ENCODE data around the gene ERO1B.
A peak's percentile ranks its signal among the peaks of the same experiment; 100 is the strongest.
"Not testable (repeated sequence)": the region's sequence is repeated elsewhere in the genome, so short reads cannot be mapped to it uniquely, and the experiment has no call there.

The ERO1B gene

DNA sequence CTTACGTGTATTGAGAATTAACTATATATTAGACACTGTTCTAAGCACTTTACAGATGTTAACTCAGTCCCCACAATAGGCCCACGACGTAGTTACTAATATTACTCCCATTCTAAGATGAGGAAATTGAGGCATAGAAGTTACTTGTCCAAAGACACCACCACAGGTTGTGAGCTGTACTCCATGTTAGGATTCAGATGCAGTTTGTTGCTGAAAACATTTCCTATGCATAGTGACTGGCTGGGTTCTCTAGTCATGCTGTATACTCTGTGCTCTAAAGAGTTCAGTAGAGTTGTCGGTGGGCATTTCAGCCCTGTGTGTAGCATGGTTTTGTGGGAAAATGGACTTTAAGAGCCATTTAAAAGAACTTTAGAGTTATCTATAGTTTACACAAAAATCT, 74.2 kb downstream of the ERO1B start:
- H3K27me3 ChIP-seq (replicated peaks; ENCODE audit: control insufficient read depth, insufficient read depth, low read length) = no peaks in the 10 kb centered on the region
- no peaks in the 10 kb centered on the region for H3K9me3 ChIP-seq (ENCODE audit: control insufficient read depth, low read length)

DNA sequence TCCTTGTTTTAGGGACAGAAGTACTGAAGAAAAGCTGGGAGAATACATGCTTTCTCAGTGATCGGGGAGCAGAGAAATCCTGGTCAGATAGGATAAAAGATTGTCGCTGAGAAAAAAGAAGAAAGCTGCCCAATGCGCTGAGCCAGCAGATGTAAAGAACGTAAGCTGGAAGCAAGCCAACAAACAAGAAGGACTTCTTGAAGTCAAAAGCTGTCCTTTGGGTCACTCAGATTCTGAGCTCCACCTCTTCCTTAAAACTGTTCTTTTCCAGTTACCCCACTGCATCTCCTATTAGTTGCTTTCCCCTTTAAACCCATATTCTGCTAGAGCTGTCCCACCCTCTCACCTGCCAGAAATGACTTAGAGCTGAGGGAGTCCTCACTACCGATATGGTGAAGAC, 74.6 kb downstream of the ERO1B start:
- no peak overlapping the region for H3K9ac ChIP-seq (ENCODE audit: low read length)
- H3K4me1 ChIP-seq (ENCODE audit: control insufficient read depth, insufficient read depth, low read length) = peaks cover 4% of the 10 kb centered on the region
- H3K4me3 ChIP-seq (ENCODE audit: low read length) = no peak overlapping the region
- H3K27me3 ChIP-seq (replicated peaks; ENCODE audit: control insufficient read depth, insufficient read depth, low read length) = no peaks in the 10 kb centered on the region
- DNase-seq (ENCODE audit: low read depth) = no peak
- H3K36me3 ChIP-seq (ENCODE audit: control insufficient read depth, insufficient read depth, low read length, severe bottlenecking) = peaks cover 18% of the 10 kb centered on the region
- H3K9me3 ChIP-seq (ENCODE audit: control insufficient read depth, low read length) = no peaks in the 10 kb centered on the region

More for the DNA sequence above, 74.2 kb downstream of the ERO1B start:
- DNase-seq (ENCODE audit: low read depth) = no peak
- peaks cover 4% of the 10 kb centered on the region for H3K4me1 ChIP-seq (ENCODE audit: control insufficient read depth, insufficient read depth, low read length)
- no peak overlapping the region for H3K9ac ChIP-seq (ENCODE audit: low read length)
- peaks cover 13% of the 10 kb centered on the region for H3K36me3 ChIP-seq (ENCODE audit: control insufficient read depth, insufficient read depth, low read length, severe bottlenecking)
- no peak overlapping the region for H3K4me3 ChIP-seq (ENCODE audit: low read length)

DNA sequence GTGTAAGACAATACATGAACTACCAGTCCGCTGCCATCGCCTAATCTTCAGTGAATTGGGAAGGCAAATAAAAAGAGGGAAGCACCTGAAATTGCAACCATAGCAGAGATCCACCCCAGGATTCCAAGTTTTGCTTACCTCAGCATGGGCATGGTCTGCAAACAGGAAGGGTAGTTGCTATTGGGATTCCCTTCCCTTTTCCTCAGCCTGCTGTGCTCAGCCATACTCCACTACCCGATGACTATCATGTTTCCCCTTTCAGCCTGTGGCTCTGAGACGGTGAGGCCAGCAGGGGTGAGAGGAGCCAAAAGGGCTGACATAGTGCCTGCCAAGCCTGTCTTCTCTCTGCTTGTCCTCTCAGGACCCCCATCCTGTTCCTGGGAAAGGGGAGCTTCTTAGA, 75.2 kb downstream of the ERO1B start:
- Histone ChIP-seq H3K4me3 (ENCODE audit: low read length) (no peak overlapping the region), H3K36me3 (ENCODE audit: control insufficient read depth, insufficient read depth, low read length, severe bottlenecking) (peaks cover 18% of the 10 kb centered on the region), H3K27me3 (replicated peaks; ENCODE audit: control insufficient read depth, insufficient read depth, low read length) (no peaks in the 10 kb centered on the region), H3K9me3 (ENCODE audit: control insufficient read depth, low read length) (peaks cover 4% of the 10 kb centered on the region), H3K4me1 (ENCODE audit: control insufficient read depth, insufficient read depth, low read length) (peaks cover 4% of the 10 kb centered on the region), H3K9ac (ENCODE audit: low read length) (no peak overlapping the region)
- no peak for DNase-seq (ENCODE audit: low read depth)

DNA sequence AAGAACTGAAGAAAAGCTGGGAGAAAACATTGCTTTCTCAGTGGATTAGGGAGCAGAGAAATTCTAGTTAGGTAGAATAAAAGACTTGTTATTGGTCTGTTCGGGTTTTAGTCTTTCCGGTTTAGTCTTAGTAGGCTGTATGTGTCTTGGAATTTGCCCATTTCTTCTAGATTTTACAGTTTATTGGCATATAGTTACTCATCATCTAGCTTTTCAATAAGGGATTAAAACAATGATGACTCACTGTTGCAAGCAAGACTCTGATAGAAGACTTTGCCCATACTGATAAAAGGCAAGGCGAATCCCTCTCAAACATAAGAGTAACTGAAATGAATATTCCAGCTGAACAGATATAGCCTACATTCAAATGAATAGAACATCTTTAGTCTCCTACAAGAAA, 77.1 kb downstream of the ERO1B start:
- H3K4me1 ChIP-seq (ENCODE audit: control insufficient read depth, insufficient read depth, low read length) = peaks cover 4% of the 10 kb centered on the region
- H3K9me3 ChIP-seq (ENCODE audit: control insufficient read depth, low read length) = peaks cover 16% of the 10 kb centered on the region
- no peak overlapping the region for H3K4me3 ChIP-seq (ENCODE audit: low read length)
- DNase-seq (ENCODE audit: low read depth) = no peak
- no peak overlapping the region for H3K9ac ChIP-seq (ENCODE audit: low read length)
- no peaks in the 10 kb centered on the region for H3K27me3 ChIP-seq (replicated peaks; ENCODE audit: control insufficient read depth, insufficient read depth, low read length)
- H3K36me3 ChIP-seq (ENCODE audit: control insufficient read depth, insufficient read depth, low read length, severe bottlenecking) = peaks cover 25% of the 10 kb centered on the region

DNA sequence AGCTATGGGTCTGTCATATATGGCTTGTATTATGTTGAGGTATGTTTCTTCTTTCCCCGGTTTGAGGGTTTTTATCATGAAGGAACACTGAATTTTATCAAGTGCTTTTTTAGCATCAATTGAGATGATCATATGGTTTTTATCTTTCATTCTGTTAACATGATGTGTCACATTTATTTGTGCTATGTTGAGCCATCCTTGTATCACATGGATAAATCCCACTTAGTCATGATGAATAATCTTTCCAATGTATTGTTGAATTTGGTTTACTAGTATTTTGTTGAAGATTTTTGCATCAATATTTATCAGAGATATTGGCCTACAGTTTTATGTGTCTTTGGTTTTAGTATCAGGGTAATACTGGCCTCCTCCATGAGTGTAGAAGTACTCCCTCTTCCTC, 77.7 kb downstream of the ERO1B start:
- Histone ChIP-seq H3K36me3 (ENCODE audit: control insufficient read depth, insufficient read depth, low read length, severe bottlenecking) (peaks cover 21% of the 10 kb centered on the region), H3K4me3 (ENCODE audit: low read length) (no peak overlapping the region), H3K4me1 (ENCODE audit: control insufficient read depth, insufficient read depth, low read length) (peaks cover 4% of the 10 kb centered on the region), H3K9me3 (ENCODE audit: control insufficient read depth, low read length) (peaks cover 16% of the 10 kb centered on the region), H3K27me3 (replicated peaks; ENCODE audit: control insufficient read depth, insufficient read depth, low read length) (no peaks in the 10 kb centered on the region), H3K9ac (ENCODE audit: low read length) (no peak overlapping the region)
- DNase-seq (ENCODE audit: low read depth) = no peak

DNA sequence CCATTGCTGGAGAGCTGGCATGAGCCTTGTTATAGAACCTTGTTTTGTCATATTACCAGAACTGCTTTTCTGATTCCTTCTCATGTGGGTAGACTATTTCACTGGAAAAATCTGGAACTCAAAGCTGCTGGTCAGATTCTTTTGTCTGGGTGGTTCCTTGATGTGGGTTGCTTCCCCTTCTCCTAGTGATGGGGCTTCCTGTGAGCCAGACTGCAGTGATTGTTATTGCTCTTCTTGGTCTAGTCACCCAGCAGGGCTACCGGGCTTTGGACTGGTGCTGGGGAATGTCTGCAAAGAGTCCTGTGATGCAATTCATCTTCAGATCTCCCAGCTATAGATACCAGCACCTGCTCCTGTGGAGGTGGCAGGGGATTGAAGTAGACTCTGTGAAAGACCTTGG, 80.0 kb downstream of the ERO1B start:
- Histone ChIP-seq H3K9ac (ENCODE audit: low read length) (no peak overlapping the region), H3K27me3 (replicated peaks; ENCODE audit: control insufficient read depth, insufficient read depth, low read length) (no peaks in the 10 kb centered on the region), H3K9me3 (ENCODE audit: control insufficient read depth, low read length) (peaks cover 16% of the 10 kb centered on the region), H3K4me1 (ENCODE audit: control insufficient read depth, insufficient read depth, low read length) (peaks cover 4% of the 10 kb centered on the region), H3K4me3 (ENCODE audit: low read length) (no peak overlapping the region), H3K36me3 (ENCODE audit: control insufficient read depth, insufficient read depth, low read length, severe bottlenecking) (peaks cover 21% of the 10 kb centered on the region)
- no peak for DNase-seq (ENCODE audit: low read depth)

DNA sequence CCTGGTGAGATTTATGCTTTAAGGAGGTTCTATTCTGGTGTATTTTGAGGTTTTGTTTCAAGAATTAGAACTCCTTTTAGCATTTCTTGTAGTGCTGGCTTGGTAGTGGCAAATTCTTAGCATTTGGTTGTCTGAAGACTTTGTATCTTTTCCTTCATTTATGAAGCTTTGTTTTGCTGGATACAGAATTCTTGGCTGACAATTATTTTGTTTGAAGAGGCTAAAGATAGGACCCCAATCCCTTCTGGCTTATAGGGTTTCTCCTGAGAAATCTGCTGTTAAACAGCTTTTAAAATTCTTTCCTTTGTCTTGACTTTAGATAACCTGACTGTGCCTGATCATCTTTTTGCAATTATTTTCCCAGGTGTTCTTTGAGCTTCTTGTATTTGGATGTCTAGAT, 80.8 kb downstream of the ERO1B start:
- peaks cover 4% of the 10 kb centered on the region for H3K4me1 ChIP-seq (ENCODE audit: control insufficient read depth, insufficient read depth, low read length)
- no peak overlapping the region for H3K9ac ChIP-seq (ENCODE audit: low read length)
- H3K4me3 ChIP-seq (ENCODE audit: low read length) = no peak overlapping the region
- no peaks in the 10 kb centered on the region for H3K27me3 ChIP-seq (replicated peaks; ENCODE audit: control insufficient read depth, insufficient read depth, low read length)
- H3K36me3 ChIP-seq (ENCODE audit: control insufficient read depth, insufficient read depth, low read length, severe bottlenecking) = peaks cover 13% of the 10 kb centered on the region
- DNase-seq (ENCODE audit: low read depth) = no peak
- peaks cover 16% of the 10 kb centered on the region for H3K9me3 ChIP-seq (ENCODE audit: control insufficient read depth, low read length)

DNA sequence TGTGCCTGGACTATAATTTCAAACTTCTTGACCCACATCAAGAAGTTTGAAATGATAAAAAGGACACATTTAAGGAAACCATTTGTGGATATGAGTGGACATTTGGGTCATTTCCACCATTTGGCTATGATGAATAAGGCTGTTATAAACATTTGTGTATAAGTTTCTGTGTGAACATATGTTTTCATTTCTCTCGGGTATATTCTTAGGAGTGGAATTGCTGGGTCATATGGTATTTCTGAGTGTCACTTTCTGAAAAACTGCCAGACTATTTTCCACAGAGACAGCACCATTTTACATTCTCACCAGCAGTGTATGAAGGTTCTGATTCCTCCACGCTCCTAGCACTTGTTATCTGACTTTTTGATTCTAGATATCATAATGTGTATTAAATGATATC, 88.6 kb downstream of the ERO1B start:
- no peak overlapping the region for H3K4me3 ChIP-seq (ENCODE audit: low read length)
- no peaks in the 10 kb centered on the region for H3K9me3 ChIP-seq (ENCODE audit: control insufficient read depth, low read length)
- no peaks in the 10 kb centered on the region for H3K27me3 ChIP-seq (replicated peaks; ENCODE audit: control insufficient read depth, insufficient read depth, low read length)
- no peak overlapping the region for H3K9ac ChIP-seq (ENCODE audit: low read length)
- no peaks in the 10 kb centered on the region for H3K4me1 ChIP-seq (ENCODE audit: control insufficient read depth, insufficient read depth, low read length)
- peaks cover 3% of the 10 kb centered on the region for H3K36me3 ChIP-seq (ENCODE audit: control insufficient read depth, insufficient read depth, low read length, severe bottlenecking)
- DNase-seq (ENCODE audit: low read depth) = no peak

DNA sequence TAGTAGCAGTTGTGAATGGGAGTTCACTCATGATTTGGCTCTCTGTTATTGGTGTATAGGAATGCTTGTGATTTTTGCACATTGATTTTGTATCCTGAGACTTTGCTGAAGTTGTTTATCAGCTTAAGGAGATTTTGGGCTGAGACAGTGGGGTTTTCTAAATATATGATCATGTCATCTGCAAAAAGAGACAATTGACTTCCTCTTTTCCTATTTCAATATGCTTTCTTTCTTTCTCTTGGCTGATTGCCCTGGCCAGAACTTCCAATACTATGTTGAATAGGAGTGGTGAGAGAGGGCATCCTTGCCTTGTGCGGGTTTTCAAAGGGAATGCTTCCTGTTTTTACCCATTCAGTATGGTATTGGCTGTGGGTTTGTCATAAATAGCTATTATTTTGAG, 93.7 kb downstream of the ERO1B start:
- not testable (repeated sequence) for H3K9me3 ChIP-seq (ENCODE audit: control insufficient read depth, low read length); H3K9ac ChIP-seq (ENCODE audit: low read length)

DNA sequence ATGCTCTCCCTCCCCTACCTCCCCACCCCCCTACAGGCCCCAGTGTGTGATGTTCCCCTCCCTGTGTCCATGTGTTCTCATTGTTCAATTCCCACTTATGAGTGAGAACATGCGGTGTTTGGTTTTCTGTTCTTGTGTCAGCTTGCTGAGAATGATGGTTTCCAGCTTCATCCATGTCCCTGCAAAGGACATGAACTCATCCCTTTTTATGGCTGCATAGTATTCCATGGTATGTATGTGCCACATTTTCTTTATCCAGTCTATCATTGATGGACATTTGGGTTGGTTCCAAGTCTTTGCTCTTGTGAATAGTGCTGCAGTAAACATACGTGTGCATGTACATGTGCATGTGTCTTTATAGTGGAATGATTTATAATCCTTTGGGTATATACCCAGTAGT, 95.3 kb downstream of the ERO1B start:
- not testable (repeated sequence) for H3K9me3 ChIP-seq (ENCODE audit: control insufficient read depth, low read length); DNase-seq (ENCODE audit: low read depth); H3K4me1 ChIP-seq (ENCODE audit: control insufficient read depth, insufficient read depth, low read length); H3K27me3 ChIP-seq (replicated peaks; ENCODE audit: control insufficient read depth, insufficient read depth, low read length); H3K4me3 ChIP-seq (ENCODE audit: low read length); H3K9ac ChIP-seq (ENCODE audit: low read length)
- H3K36me3 ChIP-seq (ENCODE audit: control insufficient read depth, insufficient read depth, low read length, severe bottlenecking) = peaks cover 11% of the 10 kb centered on the region

More for the DNA sequence above, 93.7 kb downstream of the ERO1B start:
- not testable (repeated sequence) for H3K4me3 ChIP-seq (ENCODE audit: low read length); H3K4me1 ChIP-seq (ENCODE audit: control insufficient read depth, insufficient read depth, low read length); H3K27me3 ChIP-seq (replicated peaks; ENCODE audit: control insufficient read depth, insufficient read depth, low read length); DNase-seq (ENCODE audit: low read depth); H3K36me3 ChIP-seq (ENCODE audit: control insufficient read depth, insufficient read depth, low read length, severe bottlenecking)

DNA sequence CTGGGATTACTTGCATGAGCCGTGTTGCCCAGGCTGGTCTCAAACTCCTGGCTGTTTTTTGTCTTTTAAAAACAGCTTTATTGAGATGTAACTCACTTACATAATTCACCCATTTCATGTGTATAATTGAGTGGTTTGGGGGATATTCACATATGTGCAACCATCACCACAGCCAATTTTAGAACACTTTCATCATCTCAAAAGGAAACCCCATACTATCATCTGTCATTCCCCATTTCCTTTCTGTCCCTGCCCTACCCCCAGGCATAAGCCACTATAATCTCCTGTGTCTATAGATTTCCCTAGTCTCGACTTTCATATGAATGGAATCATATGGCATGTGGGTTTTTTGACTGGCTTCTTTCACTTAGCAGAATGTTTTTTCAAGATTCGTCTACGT, 96.1 kb downstream of the ERO1B start:
- H3K27me3 ChIP-seq (replicated peaks; ENCODE audit: control insufficient read depth, insufficient read depth, low read length) = no peaks in the 10 kb centered on the region
- DNase-seq (ENCODE audit: low read depth) = no peak

DNA sequence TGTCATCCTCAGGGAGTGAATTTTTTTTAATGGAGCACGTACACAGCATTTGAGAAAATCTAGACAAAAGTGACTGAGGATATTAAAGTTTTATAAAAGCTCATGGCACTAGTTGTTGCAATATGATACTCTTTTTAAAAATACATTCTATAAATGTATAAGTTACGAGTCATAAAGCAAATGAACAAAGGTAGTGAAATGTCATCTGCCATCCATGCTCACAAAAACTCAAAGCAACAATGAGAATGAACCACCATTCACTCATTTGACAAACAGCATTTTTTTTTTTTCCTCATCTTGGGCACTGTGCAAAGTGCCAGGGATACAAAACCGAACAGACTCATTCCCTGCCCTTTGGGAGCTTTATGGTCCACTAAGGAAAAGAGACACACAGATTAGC, 100.7 kb downstream of the ERO1B start:
- no peaks in the 10 kb centered on the region for H3K27me3 ChIP-seq (replicated peaks; ENCODE audit: control insufficient read depth, insufficient read depth, low read length)
- H3K9me3 ChIP-seq (ENCODE audit: control insufficient read depth, low read length) = no peaks in the 10 kb centered on the region
- peak; percentile 14 for DNase-seq (ENCODE audit: low read depth)
- no peak overlapping the region for H3K4me3 ChIP-seq (ENCODE audit: low read length)
- H3K4me1 ChIP-seq (ENCODE audit: control insufficient read depth, insufficient read depth, low read length) = no peaks in the 10 kb centered on the region
- H3K9ac ChIP-seq (ENCODE audit: low read length) = no peak overlapping the region
- peaks cover 18% of the 10 kb centered on the region for H3K36me3 ChIP-seq (ENCODE audit: control insufficient read depth, insufficient read depth, low read length, severe bottlenecking)

More for the DNA sequence above, 96.1 kb downstream of the ERO1B start:
- H3K9me3 ChIP-seq (ENCODE audit: control insufficient read depth, low read length) = no peaks in the 10 kb centered on the region
- no peak overlapping the region for H3K4me3 ChIP-seq (ENCODE audit: low read length)
- no peak overlapping the region for H3K9ac ChIP-seq (ENCODE audit: low read length)
- peaks cover 18% of the 10 kb centered on the region for H3K36me3 ChIP-seq (ENCODE audit: control insufficient read depth, insufficient read depth, low read length, severe bottlenecking)
- no peaks in the 10 kb centered on the region for H3K4me1 ChIP-seq (ENCODE audit: control insufficient read depth, insufficient read depth, low read length)
